Gastroesophageal sphincter (tissue), 3 donors: Measurements from ENCODE around the gene CFAP97.

ENCODE experiments used
- CTCF ChIP-seq, 4 experiments: fragments of 200-600 bp in 2 of 4; fragments of 450-650 bp in 2 of 4; sonication (generic) in 1 of 4; IDR thresholded peaks; one replicate each; pipeline ENCODE4 v1.5.1; 2017 to 2019; ENCODE audit warnings: antibody characterized with exemption in 4 of 4, mild to moderate bottlenecking in 2 of 4, moderate library complexity in 2 of 4
- POLR2A ChIP-seq, 2 donors: fragments of 450-650 bp; IDR thresholded peaks; one replicate each; pipeline ENCODE4 v1.6.1; 2017; ENCODE audit warnings: antibody characterized with exemption in 2 of 2, mild to moderate bottlenecking in 2 of 2, moderate library complexity in 1 of 2
- POLR2AphosphoS5 ChIP-seq: sonication (generic); formaldehyde crosslinking; IDR thresholded peaks from one replicate; pipeline ENCODE4 v1.6.1; 2017; ENCODE audit warnings: antibody characterized with exemption

GRCh38 chr4:185246453-185246852 lies 42.7 kb upstream of the CFAP97 start:
- no peak for TF ChIP-seq CTCF (IDR thresholded peaks at IDR 0.05)
- TF ChIP-seq POLR2AphosphoS5: no peak
- no peak for TF ChIP-seq POLR2A (IDR thresholded peaks at IDR 0.05)
